ENCODE results near the gene B4GALNT2.
"Not testable (repeated sequence)": the region's sequence is repeated elsewhere in the genome, so short reads cannot be mapped to it uniquely, and the experiment has no call there.

DNA sequence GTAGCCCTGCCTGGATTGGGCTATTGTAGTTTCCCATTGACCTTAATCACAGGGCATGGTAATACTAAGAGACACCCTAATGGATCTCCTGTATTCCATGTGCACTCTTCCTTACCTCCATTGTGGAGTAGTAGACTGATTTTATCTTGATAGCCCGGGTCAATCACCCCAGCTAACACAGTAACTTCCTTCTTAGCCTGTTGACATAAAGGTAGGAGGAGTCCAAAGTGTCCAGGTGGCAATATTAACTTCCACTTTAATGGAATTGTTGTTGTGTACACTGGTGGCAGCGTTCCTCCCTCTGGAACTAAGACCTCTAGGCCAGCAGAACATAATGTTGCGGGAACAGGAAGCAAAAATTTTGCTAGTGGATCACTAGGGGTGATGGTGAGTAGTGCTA, 13.1 kb downstream of the B4GALNT2 start:
- TF ChIP-seq, protein P1, sequence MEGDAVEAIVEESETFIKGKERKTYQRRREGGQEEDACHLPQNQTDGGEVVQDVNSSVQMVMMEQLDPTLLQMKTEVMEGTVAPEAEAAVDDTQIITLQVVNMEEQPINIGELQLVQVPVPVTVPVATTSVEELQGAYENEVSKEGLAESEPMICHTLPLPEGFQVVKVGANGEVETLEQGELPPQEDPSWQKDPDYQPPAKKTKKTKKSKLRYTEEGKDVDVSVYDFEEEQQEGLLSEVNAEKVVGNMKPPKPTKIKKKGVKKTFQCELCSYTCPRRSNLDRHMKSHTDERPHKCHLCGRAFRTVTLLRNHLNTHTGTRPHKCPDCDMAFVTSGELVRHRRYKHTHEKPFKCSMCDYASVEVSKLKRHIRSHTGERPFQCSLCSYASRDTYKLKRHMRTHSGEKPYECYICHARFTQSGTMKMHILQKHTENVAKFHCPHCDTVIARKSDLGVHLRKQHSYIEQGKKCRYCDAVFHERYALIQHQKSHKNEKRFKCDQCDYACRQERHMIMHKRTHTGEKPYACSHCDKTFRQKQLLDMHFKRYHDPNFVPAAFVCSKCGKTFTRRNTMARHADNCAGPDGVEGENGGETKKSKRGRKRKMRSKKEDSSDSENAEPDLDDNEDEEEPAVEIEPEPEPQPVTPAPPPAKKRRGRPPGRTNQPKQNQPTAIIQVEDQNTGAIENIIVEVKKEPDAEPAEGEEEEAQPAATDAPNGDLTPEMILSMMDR (IDR thresholded peaks at IDR 0.05; ENCODE audit: insufficient read depth, low read length, poor library complexity, severe bottlenecking) = not testable (repeated sequence)
- TF ChIP-seq EZH2phosphoT487 (conservative IDR thresholded peaks at IDR 0.05; ENCODE audit: low read length) = not testable (repeated sequence)
